IMR-90 (cell line): ENCODE measurements around the gene PNMA6E.

Experiments
- BHLHE40 ChIP-seq: fragments of 150-350 bp; IDR thresholded peaks from 2 replicates; pipeline ENCODE4 v1.6.1; 2016; ENCODE audit warnings: mild to moderate bottlenecking, low read depth, low read length
- CEBPB ChIP-seq: IDR thresholded peaks from 2 replicates; pipeline ENCODE4 v1.6.1; 2012; ENCODE audit warnings: low read depth, low read length, improper control_type of control experiment
- CHD1 ChIP-seq: IDR thresholded peaks from 2 replicates; pipeline ENCODE4 v1.6.1; 2012; ENCODE audit warnings: low read depth, low read length, improper control_type of control experiment
- CTCF ChIP-seq: conservative IDR thresholded peaks from 2 replicates; pipeline ENCODE4 v1.5.1; 2012; ENCODE audit warnings: mild to moderate bottlenecking, low read depth, low read length, improper control_type of control experiment
- ELK1 ChIP-seq: fragments of 150-350 bp; IDR thresholded peaks from 2 replicates; pipeline ENCODE4 v1.6.1; 2016; ENCODE audit warnings: low read depth, mild to moderate bottlenecking, low read length, moderate library complexity, borderline replicate concordance
- MAFK ChIP-seq: IDR thresholded peaks from 2 replicates; pipeline ENCODE4 v1.6.1; 2012; ENCODE audit warnings: low read depth, low read length, improper control_type of control experiment
- MAZ ChIP-seq: IDR thresholded peaks from 2 replicates; pipeline ENCODE4 v1.6.1; 2012; ENCODE audit warnings: low read depth, mild to moderate bottlenecking, low read length, improper control_type of control experiment, moderate library complexity, borderline replicate concordance
- MXI1 ChIP-seq: IDR thresholded peaks from 2 replicates; pipeline ENCODE4 v1.6.1; 2012; ENCODE audit warnings: low read depth, mild to moderate bottlenecking, low read length, moderate library complexity, borderline replicate concordance
- NFE2L2 ChIP-seq: fragments of 150-350 bp; IDR thresholded peaks from 2 replicates; pipeline ENCODE4 v1.6.1; 2016; ENCODE audit warnings: low read depth, mild to moderate bottlenecking, low read length
- POLR2A ChIP-seq: IDR thresholded peaks from 2 replicates; pipeline ENCODE4 v1.6.1; 2012; ENCODE audit warnings: mild to moderate bottlenecking, low read depth, low read length
- RAD21 ChIP-seq: IDR thresholded peaks from 2 replicates; pipeline ENCODE4 v1.6.1; 2012; ENCODE audit warnings: low read length, improper control_type of control experiment
- RFX5 ChIP-seq: IDR thresholded peaks from 2 replicates; pipeline ENCODE4 v1.8.0; 2012; ENCODE audit warnings: low read depth, mild to moderate bottlenecking, low read length, moderate library complexity
- SMC3 ChIP-seq: fragments of 150-350 bp; IDR thresholded peaks from 2 replicates; pipeline ENCODE4 v1.6.1; 2016; ENCODE audit warnings: low read depth, mild to moderate bottlenecking, antibody characterized with exemption, low read length, moderate library complexity
- USF2 ChIP-seq: fragments of 150-350 bp; IDR thresholded peaks from 2 replicates; pipeline ENCODE4 v1.6.1; 2017; ENCODE audit warnings: mild to moderate bottlenecking, antibody characterized with exemption, low read length, low read depth

- TF ChIP-seq POLR2A, result no peak
- TF ChIP-seq CEBPB, result no peak
- TF ChIP-seq CTCF, result no peak
- no peak for TF ChIP-seq RFX5
- no peak for TF ChIP-seq USF2
- TF ChIP-seq ELK1, result no peak
- no peak for TF ChIP-seq BHLHE40
- TF ChIP-seq MXI1, result no peak
- TF ChIP-seq CHD1, result no peak
- no peak for TF ChIP-seq RAD21
- TF ChIP-seq NFE2L2, result no peak
- no peak for TF ChIP-seq SMC3
- no peak for TF ChIP-seq MAZ
- no peak for TF ChIP-seq MAFK
These were observed 41.3 kb upstream of the PNMA6E start for GRCh38 chrX:153442463-153442862.
